ENCODE measurements around the gene CA5B.

- TF ChIP-seq CTCF (IDR thresholded peaks at IDR 0.05) (no peak), POLR2AphosphoS2 (conservative IDR thresholded peaks at IDR 0.05; ENCODE audit: low read length) (no peak), MYC (IDR thresholded peaks at IDR 0.05; ENCODE audit: borderline replicate concordance, low read length) (no peak), EP300 (IDR thresholded peaks at IDR 0.05) (no peak), POLR2A (IDR thresholded peaks at IDR 0.05; ENCODE audit: low read length) (no peak)
These were observed 47.2 kb downstream of the CA5B start for GRCh38 chrX:15785176-15785750.

Measured in A549 (cell line).